CD14-positive monocyte (primary cell): ENCODE measurements around the gene OR4D1. TPM values are rescaled to one million over a fixed set of nuclear protein-coding genes. Genes with fewer than 3 reads are reported as not detected.

Experiments used
- DNase-seq, 3 donors: peaks; one replicate each; pipeline ENCODE4 v3.0.0-alpha.2; 2011 to 2022
- H2AFZ ChIP-seq: 2 replicates; pipeline ENCODE4 v1.6.0; 2012; ENCODE audit warnings: mild to moderate bottlenecking, low read depth, low read length, inconsistent platforms; ENCODE audit not compliant: insufficient read depth, poor library complexity, severe bottlenecking
- H3K27ac ChIP-seq, 2 donors: 1 replicate in 1 of 2; 2 replicates in 1 of 2; pipeline ENCODE4 v1.5.1; 2012 to 2013; ENCODE audit warnings: low read length in 2 of 2, control low read depth in 1 of 2, inconsistent platforms in 1 of 2, low read depth in 1 of 2, mild to moderate bottlenecking in 1 of 2
- H3K27me3 ChIP-seq, 2 donors: one replicate each; pipeline versions ENCODE4 v1.6.0 to v1.6.1; 2011 to 2013; ENCODE audit warnings: low read length in 2 of 2; ENCODE audit not compliant: control insufficient read depth in 2 of 2, insufficient read depth in 2 of 2
- H3K36me3 ChIP-seq, 2 donors: replicated peaks in 1 of 2; 1 replicate in 1 of 2; 2 replicates in 1 of 2; pipeline versions ENCODE4 v1.5.1 to v1.6.1; 2012 to 2013; ENCODE audit warnings: low read length in 2 of 2, control low read depth in 1 of 2, inconsistent platforms in 1 of 2, mild to moderate bottlenecking in 1 of 2; ENCODE audit not compliant: insufficient read depth in 2 of 2, control insufficient read depth in 1 of 2
- H3K4me1 ChIP-seq, 2 donors: 1 replicate in 1 of 2; 2 replicates in 1 of 2; pipeline versions ENCODE4 v1.5.1 to v1.6.1; 2012 to 2013; ENCODE audit warnings: low read length in 2 of 2, control low read depth in 1 of 2, inconsistent platforms in 1 of 2, mild to moderate bottlenecking in 1 of 2, moderate library complexity in 1 of 2; ENCODE audit not compliant: insufficient read depth in 2 of 2, control insufficient read depth in 1 of 2
- H3K4me2 ChIP-seq: replicated peaks from 2 replicates; pipeline ENCODE3; 2012; ENCODE audit warnings: low read length, moderate library complexity, mild to moderate bottlenecking; ENCODE audit not compliant: poor library complexity, severe bottlenecking; ENCODE audit errors: extremely low read depth
- H3K4me3 ChIP-seq, 3 experiments: fragments of 200-600 bp in 1 of 3; sonication (generic) in 1 of 3; replicated peaks in 1 of 3; 1 replicate in 2 of 3; 2 replicates in 1 of 3; pipeline ENCODE4 v1.5.1; 2011 to 2013; ENCODE audit warnings: low read length in 3 of 3, mild to moderate bottlenecking in 3 of 3, control low read depth in 2 of 3, low read depth in 2 of 3, inconsistent platforms in 1 of 3, moderate library complexity in 1 of 3
- H3K79me2 ChIP-seq: 2 replicates; pipeline ENCODE4 v1.6.0; 2012; ENCODE audit warnings: mild to moderate bottlenecking, control low read depth, inconsistent platforms, low read length, moderate library complexity; ENCODE audit not compliant: insufficient read depth
- H3K9ac ChIP-seq: 2 replicates; pipeline ENCODE4 v1.6.0; 2017; ENCODE audit warnings: low read length, mild to moderate bottlenecking; ENCODE audit not compliant: insufficient read depth, poor library complexity, severe bottlenecking
- H3K9me3 ChIP-seq, 2 donors: replicated peaks in 1 of 2; 1 replicate in 1 of 2; 2 replicates in 1 of 2; pipeline versions ENCODE4 v1.5.1 to v1.6.1; 2012 to 2013; ENCODE audit warnings: low read length in 2 of 2, control low read depth in 1 of 2; ENCODE audit not compliant: control insufficient read depth in 1 of 2, insufficient read depth in 1 of 2
- H4K20me1 ChIP-seq: 2 replicates; pipeline ENCODE4 v1.6.0; 2012; ENCODE audit warnings: mild to moderate bottlenecking, low read length, control low read depth, moderate library complexity; ENCODE audit not compliant: insufficient read depth
- H3K27ac Mint-ChIP-seq, 7 donors: one replicate each; pipeline ENCODE4 v1.8.0; 2020; ENCODE audit warnings: mild to moderate bottlenecking in 7 of 7, mixed read lengths in 7 of 7, moderate library complexity in 6 of 7, inconsistent platforms in 2 of 7
- H3K27me3 Mint-ChIP-seq, 3 donors: one replicate each; pipeline ENCODE4 v1.8.0; 2021 to 2022; ENCODE audit warnings: low read depth in 3 of 3, mild to moderate bottlenecking in 3 of 3, mixed read lengths in 3 of 3, moderate library complexity in 3 of 3, inconsistent platforms in 1 of 3
- H3K36me3 Mint-ChIP-seq, 2 donors: one replicate each; pipeline ENCODE4 v1.8.0; 2020; ENCODE audit warnings: mixed read lengths in 2 of 2, inconsistent platforms in 1 of 2, mild to moderate bottlenecking in 1 of 2
- H3K4me1 Mint-ChIP-seq: one replicate; pipeline ENCODE4 v1.8.0; 2020; ENCODE audit warnings: mild to moderate bottlenecking, mixed read lengths
- H3K4me3 Mint-ChIP-seq, 2 donors: one replicate each; pipeline ENCODE4 v1.8.0; 2020; ENCODE audit warnings: mild to moderate bottlenecking in 2 of 2, mixed read lengths in 2 of 2, moderate library complexity in 1 of 2
- H3K9me3 Mint-ChIP-seq, 7 donors: one replicate each; pipeline ENCODE4 v1.8.0; 2020 to 2022; ENCODE audit warnings: mixed read lengths in 7 of 7, mild to moderate bottlenecking in 6 of 7, moderate library complexity in 6 of 7, inconsistent platforms in 2 of 7
- WGBS: methylation state at CpG from one replicate; pipeline ENCODE4 v1.1.5; 2013; ENCODE audit warnings: missing lambda C conversion rate; ENCODE audit not compliant: insufficient coverage; 5-methylcytosine and 5-hydroxymethylcytosine counted together
- intact Hi-C, 2 donors: fragments of 100-400 bp; cut with micrococcal nuclease; formaldehyde crosslinking; loops; one replicate each; pipeline versions ENCODE4 v1.15.0 to v1.15.1; 2023
- polyA plus RNA-seq, 3 donors: library from polyadenylated mRNA; depleted of rRNA in 1 of 3; unstranded in 2 of 3; stranded (reverse) in 1 of 3; fragments of 300-500 nt in 2 of 3; fragments of >200 nt in 1 of 3; fragmentation: Illumina TruSeq in 2 of 3; gene quantifications; 1 replicate in 2 of 3; 2 replicates in 1 of 3; pipeline ENCODE4 v1.2.3, GENCODE V29; 2012 to 2021
- TF ChIP-seq, protein P1 (sequence below): fragments of 200-600 bp; IDR thresholded peaks from one replicate; pipeline ENCODE4 v1.8.0; 2022; ENCODE audit warnings: antibody characterized with exemption, mild to moderate bottlenecking

OR4D1 gene
- polyA plus RNA-seq, 3 donors: 0.03 TPM; not detected in 2

DNA sequence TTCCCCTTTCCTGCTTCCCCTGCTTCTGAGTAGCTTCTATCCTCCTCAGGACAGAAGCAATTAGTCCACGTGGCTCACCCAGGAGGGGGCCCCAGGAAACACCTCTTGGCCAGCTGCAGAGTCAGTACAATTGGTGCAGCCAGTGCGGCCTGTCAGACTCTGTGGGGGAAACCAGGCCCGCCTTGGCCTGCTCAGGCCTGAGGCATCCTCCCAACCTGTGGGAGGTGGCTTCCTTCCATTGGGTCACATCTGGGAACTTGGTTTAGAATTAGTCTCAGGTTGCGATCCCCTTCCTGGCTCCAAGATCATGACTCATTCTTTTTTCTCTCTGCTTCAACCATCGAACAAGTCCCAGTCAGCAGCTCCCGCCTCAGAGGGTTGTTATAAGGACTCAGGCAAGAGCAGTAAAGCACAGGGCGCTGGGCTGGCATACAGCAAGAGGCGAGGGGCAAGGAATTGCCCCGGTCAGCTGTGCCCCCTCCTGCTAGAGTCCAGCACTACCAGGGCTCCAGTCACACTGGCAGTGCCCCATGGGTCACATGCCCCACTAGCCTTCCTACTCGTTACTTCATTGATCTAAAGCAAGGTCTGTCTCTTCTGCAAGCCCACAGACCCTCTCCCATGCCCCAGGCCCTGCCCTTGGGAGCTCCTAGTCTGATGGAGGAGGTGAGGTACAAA, 36.3 kb downstream of the OR4D1 start:
- Mint-ChIP-seq H3K4me3 (no peak overlapping the region), H3K36me3 (no peaks in the 10 kb centered on the region), H3K9me3 (peaks cover 0 to 2% (median 0%) of the 10 kb centered on the region in 7 donors), H3K4me1 (peaks cover 20% of the 10 kb centered on the region), H3K27ac (peak overlapping the region in 1 of 7 donors; percentile 66), H3K27me3 (peaks cover 1 to 9% (median 8%) of the 10 kb centered on the region in 3 donors)
- Histone ChIP-seq H3K9ac (no peak overlapping the region), H2AFZ (no peak overlapping the region), H3K4me3 (no peak overlapping the region), H3K4me1 (peaks cover 0 to 4% of the 10 kb centered on the region in 2 donors), H3K9me3 (no peaks in the 10 kb centered on the region), H3K36me3 (no peaks in the 10 kb centered on the region), H3K27me3 (no peaks in the 10 kb centered on the region), H3K27ac (no peak overlapping the region), H3K79me2 (no peaks in the 10 kb centered on the region), H3K4me2 (no peak overlapping the region), H4K20me1 (no peaks in the 10 kb centered on the region)
- WGBS: 47% methylated on average over 8 of the region's 10 CpGs
- intact Hi-C loops: no loop called here
- DNase-seq: no peak
- TF ChIP-seq, protein P1, sequence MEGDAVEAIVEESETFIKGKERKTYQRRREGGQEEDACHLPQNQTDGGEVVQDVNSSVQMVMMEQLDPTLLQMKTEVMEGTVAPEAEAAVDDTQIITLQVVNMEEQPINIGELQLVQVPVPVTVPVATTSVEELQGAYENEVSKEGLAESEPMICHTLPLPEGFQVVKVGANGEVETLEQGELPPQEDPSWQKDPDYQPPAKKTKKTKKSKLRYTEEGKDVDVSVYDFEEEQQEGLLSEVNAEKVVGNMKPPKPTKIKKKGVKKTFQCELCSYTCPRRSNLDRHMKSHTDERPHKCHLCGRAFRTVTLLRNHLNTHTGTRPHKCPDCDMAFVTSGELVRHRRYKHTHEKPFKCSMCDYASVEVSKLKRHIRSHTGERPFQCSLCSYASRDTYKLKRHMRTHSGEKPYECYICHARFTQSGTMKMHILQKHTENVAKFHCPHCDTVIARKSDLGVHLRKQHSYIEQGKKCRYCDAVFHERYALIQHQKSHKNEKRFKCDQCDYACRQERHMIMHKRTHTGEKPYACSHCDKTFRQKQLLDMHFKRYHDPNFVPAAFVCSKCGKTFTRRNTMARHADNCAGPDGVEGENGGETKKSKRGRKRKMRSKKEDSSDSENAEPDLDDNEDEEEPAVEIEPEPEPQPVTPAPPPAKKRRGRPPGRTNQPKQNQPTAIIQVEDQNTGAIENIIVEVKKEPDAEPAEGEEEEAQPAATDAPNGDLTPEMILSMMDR: no peak

DNA sequence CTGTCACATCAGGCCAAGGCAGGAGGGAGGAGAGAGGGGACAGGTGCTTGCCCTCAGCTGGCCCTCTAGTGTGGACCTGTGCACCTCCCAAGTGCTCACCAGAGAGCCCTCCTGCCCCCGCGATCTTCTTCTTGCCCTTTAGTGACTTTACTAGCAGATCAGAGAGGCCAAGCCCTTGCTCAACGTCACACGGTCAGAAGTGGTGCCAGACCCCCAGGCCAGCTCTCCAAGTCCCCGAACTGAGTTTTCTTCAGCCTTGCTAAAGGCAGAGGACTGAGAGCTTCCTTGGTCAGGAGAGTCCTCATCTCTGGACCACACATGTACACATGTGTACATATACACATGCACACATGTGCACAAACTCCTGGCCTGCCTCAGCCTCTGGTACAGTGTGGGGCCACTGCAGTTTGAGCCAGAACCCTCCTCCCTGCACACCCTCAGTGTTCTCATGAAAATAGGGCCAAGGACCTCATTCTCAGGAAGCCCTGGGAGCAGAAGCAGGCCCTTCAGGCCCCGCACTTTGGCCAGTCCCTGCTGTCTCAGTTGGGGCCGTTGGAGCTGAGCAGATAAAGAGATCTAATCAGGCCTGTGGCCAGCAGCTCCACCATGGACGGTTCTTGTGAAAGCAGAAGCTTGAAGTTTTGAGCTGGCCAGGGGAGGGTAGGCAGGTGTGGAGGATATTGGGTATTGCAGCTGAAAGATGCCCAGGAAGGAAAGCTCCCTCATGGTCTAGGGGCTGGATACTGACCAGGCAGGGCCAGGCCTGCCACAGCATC, 37.0 kb downstream of the OR4D1 start:
- TF ChIP-seq, protein P1: no peak
- H3K36me3 Mint-ChIP-seq: no peaks in the 10 kb centered on the region
- WGBS: 74% methylated on average over 8 of the region's 8 CpGs
- H3K9me3 Mint-ChIP-seq: peaks cover 0 to 2% (median 0%) of the 10 kb centered on the region in 7 donors
- peaks cover 20% of the 10 kb centered on the region for H3K4me1 Mint-ChIP-seq
- H3K4me1 ChIP-seq: peaks cover 0 to 4% of the 10 kb centered on the region in 2 donors
- intact Hi-C loops: no loop called here
- no peaks in the 10 kb centered on the region for H3K9me3 ChIP-seq
- no peak overlapping the region for H3K4me2 ChIP-seq
- no peaks in the 10 kb centered on the region for H3K27me3 ChIP-seq
- H4K20me1 ChIP-seq: no peaks in the 10 kb centered on the region
- H3K27me3 Mint-ChIP-seq: peaks cover 7 to 13% (median 12%) of the 10 kb centered on the region in 3 donors
- no peaks in the 10 kb centered on the region for H3K36me3 ChIP-seq
- no peak overlapping the region for H3K27ac Mint-ChIP-seq
- no peak overlapping the region for H3K4me3 ChIP-seq
- H3K79me2 ChIP-seq: no peaks in the 10 kb centered on the region
- DNase-seq: no peak
- no peak overlapping the region for H3K9ac ChIP-seq
- no peak overlapping the region for H3K27ac ChIP-seq
- H2AFZ ChIP-seq: no peak overlapping the region
- no peak overlapping the region for H3K4me3 Mint-ChIP-seq
